HepG2 (cell line): ENCODE data around the gene GATA5.

ENCODE experiments used
- EZH2 ChIP-seq: conservative IDR thresholded peaks from 2 replicates; pipeline ENCODE4 v1.6.1; 2012; ENCODE audit warnings: mild to moderate bottlenecking, low read depth, low read length, moderate library complexity
- PATZ1 ChIP-seq: sonication (generic); formaldehyde crosslinking; IDR thresholded peaks from 2 replicates; pipeline ENCODE4 v1.4.0; 2020; ENCODE audit warnings: missing genetic modification reagents
- ZNF609 ChIP-seq: sonication (generic); formaldehyde crosslinking; IDR thresholded peaks from 2 replicates; pipeline ENCODE4 v1.4.0; 2020; ENCODE audit warnings: mild to moderate bottlenecking, missing genetic modification reagents, borderline replicate concordance
- ZNF709 ChIP-seq: sonication (generic); formaldehyde crosslinking; IDR thresholded peaks from 2 replicates; pipeline ENCODE4 v1.5.0; 2020; ENCODE audit warnings: mild to moderate bottlenecking, missing genetic modification reagents
- TF ChIP-seq, protein P1 (sequence below): IDR thresholded peaks from 2 replicates; pipeline ENCODE4 v1.6.1; 2012; ENCODE audit warnings: inconsistent platforms
- TF ChIP-seq, protein P2 (sequence below): sonication (generic); formaldehyde crosslinking; IDR thresholded peaks from 2 replicates; pipeline ENCODE4 v1.5.1; 2020; ENCODE audit warnings: mild to moderate bottlenecking, missing genetic modification reagents
- TF ChIP-seq, protein P3 (sequence below): sonication (generic); formaldehyde crosslinking; IDR thresholded peaks from 2 replicates; pipeline ENCODE4 v1.4.0; 2020; ENCODE audit warnings: low read depth, missing genetic modification reagents
- TF ChIP-seq, protein P4 (sequence below): sonication (generic); formaldehyde crosslinking; IDR thresholded peaks from 2 replicates; pipeline ENCODE4 v1.5.0; 2020; ENCODE audit warnings: mild to moderate bottlenecking, missing genetic modification reagents, moderate library complexity
- TF ChIP-seq, protein P5 (sequence below): sonication (generic); formaldehyde crosslinking; conservative IDR thresholded peaks from 2 replicates; pipeline ENCODE4 v1.4.0; 2020; ENCODE audit warnings: missing genetic modification reagents
- TF ChIP-seq, protein P6 (sequence below): sonication (generic); formaldehyde crosslinking; IDR thresholded peaks from 2 replicates; pipeline ENCODE4 v1.8.0; 2022; ENCODE audit warnings: mild to moderate bottlenecking, missing genetic modification reagents, moderate library complexity

- TF ChIP-seq EZH2 (no peak), PATZ1 (CRISPR knock-in tag) (no peak), ZNF709 (CRISPR knock-in tag) (no peak), ZNF609 (no peak)
- TF ChIP-seq, protein P1, sequence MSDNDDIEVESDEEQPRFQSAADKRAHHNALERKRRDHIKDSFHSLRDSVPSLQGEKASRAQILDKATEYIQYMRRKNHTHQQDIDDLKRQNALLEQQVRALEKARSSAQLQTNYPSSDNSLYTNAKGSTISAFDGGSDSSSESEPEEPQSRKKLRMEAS, result no peak
- TF ChIP-seq, protein P2, sequence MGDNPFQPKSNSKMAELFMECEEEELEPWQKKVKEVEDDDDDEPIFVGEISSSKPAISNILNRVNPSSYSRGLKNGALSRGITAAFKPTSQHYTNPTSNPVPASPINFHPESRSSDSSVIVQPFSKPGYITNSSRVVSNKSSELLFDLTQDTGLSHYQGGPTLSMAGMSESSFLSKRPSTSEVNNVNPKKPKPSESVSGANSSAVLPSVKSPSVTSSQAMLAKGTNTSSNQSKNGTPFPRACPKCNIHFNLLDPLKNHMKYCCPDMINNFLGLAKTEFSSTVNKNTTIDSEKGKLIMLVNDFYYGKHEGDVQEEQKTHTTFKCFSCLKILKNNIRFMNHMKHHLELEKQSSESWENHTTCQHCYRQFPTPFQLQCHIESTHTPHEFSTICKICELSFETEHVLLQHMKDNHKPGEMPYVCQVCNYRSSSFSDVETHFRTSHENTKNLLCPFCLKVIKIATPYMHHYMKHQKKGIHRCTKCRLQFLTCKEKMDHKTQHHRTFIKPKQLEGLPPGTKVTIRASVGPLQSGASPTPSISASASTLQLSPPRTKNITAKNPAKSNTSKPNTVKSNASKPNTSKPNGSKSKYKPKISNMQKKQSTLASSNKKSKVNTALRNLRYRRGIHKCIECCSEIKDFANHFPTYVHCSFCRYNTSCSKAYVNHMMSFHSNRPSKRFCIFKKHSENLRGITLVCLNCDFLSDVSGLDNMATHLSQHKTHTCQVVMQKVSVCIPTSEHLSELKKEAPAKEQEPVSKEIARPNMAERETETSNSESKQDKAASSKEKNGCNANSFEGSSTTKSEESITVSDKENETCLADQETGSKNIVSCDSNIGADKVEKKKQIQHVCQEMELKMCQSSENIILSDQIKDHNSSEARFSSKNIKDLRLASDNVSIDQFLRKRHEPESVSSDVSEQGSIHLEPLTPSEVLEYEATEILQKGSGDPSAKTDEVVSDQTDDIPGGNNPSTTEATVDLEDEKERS (CRISPR knock-in tag), result no peak
- TF ChIP-seq, protein P3, sequence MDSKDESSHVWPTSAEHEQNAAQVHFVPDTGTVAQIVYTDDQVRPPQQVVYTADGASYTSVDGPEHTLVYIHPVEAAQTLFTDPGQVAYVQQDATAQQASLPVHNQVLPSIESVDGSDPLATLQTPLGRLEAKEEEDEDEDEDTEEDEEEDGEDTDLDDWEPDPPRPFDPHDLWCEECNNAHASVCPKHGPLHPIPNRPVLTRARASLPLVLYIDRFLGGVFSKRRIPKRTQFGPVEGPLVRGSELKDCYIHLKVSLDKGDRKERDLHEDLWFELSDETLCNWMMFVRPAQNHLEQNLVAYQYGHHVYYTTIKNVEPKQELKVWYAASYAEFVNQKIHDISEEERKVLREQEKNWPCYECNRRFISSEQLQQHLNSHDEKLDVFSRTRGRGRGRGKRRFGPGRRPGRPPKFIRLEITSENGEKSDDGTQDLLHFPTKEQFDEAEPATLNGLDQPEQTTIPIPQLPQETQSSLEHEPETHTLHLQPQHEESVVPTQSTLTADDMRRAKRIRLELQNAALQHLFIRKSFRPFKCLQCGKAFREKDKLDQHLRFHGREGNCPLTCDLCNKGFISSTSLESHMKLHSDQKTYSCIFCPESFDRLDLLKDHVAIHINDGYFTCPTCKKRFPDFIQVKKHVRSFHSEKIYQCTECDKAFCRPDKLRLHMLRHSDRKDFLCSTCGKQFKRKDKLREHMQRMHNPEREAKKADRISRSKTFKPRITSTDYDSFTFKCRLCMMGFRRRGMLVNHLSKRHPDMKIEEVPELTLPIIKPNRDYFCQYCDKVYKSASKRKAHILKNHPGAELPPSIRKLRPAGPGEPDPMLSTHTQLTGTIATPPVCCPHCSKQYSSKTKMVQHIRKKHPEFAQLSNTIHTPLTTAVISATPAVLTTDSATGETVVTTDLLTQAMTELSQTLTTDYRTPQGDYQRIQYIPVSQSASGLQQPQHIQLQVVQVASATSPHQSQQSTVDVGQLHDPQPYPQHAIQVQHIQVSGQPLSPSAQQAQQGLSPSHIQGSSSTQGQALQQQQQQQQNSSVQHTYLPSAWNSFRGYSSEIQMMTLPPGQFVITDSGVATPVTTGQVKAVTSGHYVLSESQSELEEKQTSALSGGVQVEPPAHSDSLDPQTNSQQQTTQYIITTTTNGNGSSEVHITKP (CRISPR knock-in tag), result no peak
- TF ChIP-seq, protein P4, sequence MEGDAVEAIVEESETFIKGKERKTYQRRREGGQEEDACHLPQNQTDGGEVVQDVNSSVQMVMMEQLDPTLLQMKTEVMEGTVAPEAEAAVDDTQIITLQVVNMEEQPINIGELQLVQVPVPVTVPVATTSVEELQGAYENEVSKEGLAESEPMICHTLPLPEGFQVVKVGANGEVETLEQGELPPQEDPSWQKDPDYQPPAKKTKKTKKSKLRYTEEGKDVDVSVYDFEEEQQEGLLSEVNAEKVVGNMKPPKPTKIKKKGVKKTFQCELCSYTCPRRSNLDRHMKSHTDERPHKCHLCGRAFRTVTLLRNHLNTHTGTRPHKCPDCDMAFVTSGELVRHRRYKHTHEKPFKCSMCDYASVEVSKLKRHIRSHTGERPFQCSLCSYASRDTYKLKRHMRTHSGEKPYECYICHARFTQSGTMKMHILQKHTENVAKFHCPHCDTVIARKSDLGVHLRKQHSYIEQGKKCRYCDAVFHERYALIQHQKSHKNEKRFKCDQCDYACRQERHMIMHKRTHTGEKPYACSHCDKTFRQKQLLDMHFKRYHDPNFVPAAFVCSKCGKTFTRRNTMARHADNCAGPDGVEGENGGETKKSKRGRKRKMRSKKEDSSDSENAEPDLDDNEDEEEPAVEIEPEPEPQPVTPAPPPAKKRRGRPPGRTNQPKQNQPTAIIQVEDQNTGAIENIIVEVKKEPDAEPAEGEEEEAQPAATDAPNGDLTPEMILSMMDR (CRISPR knock-in tag), result no peak
- TF ChIP-seq, protein P5, sequence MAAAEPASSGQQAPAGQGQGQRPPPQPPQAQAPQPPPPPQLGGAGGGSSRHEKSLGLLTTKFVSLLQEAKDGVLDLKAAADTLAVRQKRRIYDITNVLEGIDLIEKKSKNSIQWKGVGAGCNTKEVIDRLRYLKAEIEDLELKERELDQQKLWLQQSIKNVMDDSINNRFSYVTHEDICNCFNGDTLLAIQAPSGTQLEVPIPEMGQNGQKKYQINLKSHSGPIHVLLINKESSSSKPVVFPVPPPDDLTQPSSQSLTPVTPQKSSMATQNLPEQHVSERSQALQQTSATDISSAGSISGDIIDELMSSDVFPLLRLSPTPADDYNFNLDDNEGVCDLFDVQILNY (CRISPR knock-in tag), result no peak
- TF ChIP-seq, protein P6, sequence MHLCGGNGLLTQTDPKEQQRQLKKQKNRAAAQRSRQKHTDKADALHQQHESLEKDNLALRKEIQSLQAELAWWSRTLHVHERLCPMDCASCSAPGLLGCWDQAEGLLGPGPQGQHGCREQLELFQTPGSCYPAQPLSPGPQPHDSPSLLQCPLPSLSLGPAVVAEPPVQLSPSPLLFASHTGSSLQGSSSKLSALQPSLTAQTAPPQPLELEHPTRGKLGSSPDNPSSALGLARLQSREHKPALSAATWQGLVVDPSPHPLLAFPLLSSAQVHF (CRISPR knock-in tag), result no peak
These were observed 12.7 kb upstream of the GATA5 start for GRCh38 chr20:62488470-62488869.
